HepG2 (cell line): ENCODE results near the gene TMEM258. TPM values are rescaled to one million over a fixed set of nuclear protein-coding genes. Genes with fewer than 3 reads are reported as not detected.

Experiments
- BCL3 ChIP-seq: sonication (generic); formaldehyde crosslinking; IDR thresholded peaks from 2 replicates; pipeline ENCODE4 v1.5.1; 2020; ENCODE audit warnings: mild to moderate bottlenecking, missing genetic modification reagents, moderate library complexity
- FOXC1 ChIP-seq: sonication (generic); formaldehyde crosslinking; IDR thresholded peaks from 2 replicates; pipeline ENCODE4 v1.8.0; 2022; ENCODE audit warnings: mild to moderate bottlenecking, missing genetic modification reagents, borderline replicate concordance
- GATA4 ChIP-seq: sonication (generic); IDR thresholded peaks from 2 replicates; pipeline ENCODE4 v1.6.1; 2016; ENCODE audit warnings: antibody characterized with exemption, low read depth, borderline replicate concordance
- GATAD2A ChIP-seq: IDR thresholded peaks from 2 replicates; pipeline ENCODE4 v1.6.1; 2016
- HMG20B ChIP-seq: conservative IDR thresholded peaks from 2 replicates; pipeline ENCODE4 v1.6.1; 2016; ENCODE audit warnings: missing genetic modification reagents, missing compliant biosample characterization
- MAFG ChIP-seq: sonication (generic); formaldehyde crosslinking; IDR thresholded peaks from 2 replicates; pipeline ENCODE4 v1.5.1; 2020; ENCODE audit warnings: mild to moderate bottlenecking, missing genetic modification reagents
- TBL1XR1 ChIP-seq: fragments of 150-350 bp; IDR thresholded peaks from 2 replicates; pipeline ENCODE4 v1.6.1; 2014; ENCODE audit warnings: borderline replicate concordance, low read length; ENCODE audit not compliant: partially characterized antibody
- ZBTB38 ChIP-seq: sonication (generic); formaldehyde crosslinking; IDR thresholded peaks from 2 replicates; pipeline ENCODE4 v1.5.1; 2020; ENCODE audit warnings: mild to moderate bottlenecking, missing genetic modification reagents
- ZBTB49 ChIP-seq: sonication (generic); formaldehyde crosslinking; IDR thresholded peaks from 2 replicates; pipeline ENCODE4 v1.4.0; 2020; ENCODE audit warnings: missing genetic modification reagents, borderline replicate concordance
- ZFP91 ChIP-seq: sonication (generic); formaldehyde crosslinking; IDR thresholded peaks from 2 replicates; pipeline ENCODE4 v1.9.0; 2022; ENCODE audit warnings: missing genetic modification reagents, mild to moderate bottlenecking, borderline replicate concordance
- ZNF143 ChIP-seq: sonication (generic); formaldehyde crosslinking; IDR thresholded peaks from 2 replicates; pipeline ENCODE4 v1.4.0; 2020; ENCODE audit warnings: missing genetic modification reagents
- ZNF207 ChIP-seq: fragments of 450-650 bp; IDR thresholded peaks from 2 replicates; pipeline ENCODE4 v1.6.1; 2016; ENCODE audit warnings: antibody characterized with exemption, borderline replicate concordance
- ZNF326 ChIP-seq: sonication (generic); formaldehyde crosslinking; IDR thresholded peaks from 2 replicates; pipeline ENCODE4 v1.4.0; 2020; ENCODE audit warnings: missing genetic modification reagents, borderline replicate concordance
- ZNF34 ChIP-seq: sonication (generic); formaldehyde crosslinking; IDR thresholded peaks from 2 replicates; pipeline ENCODE4 v1.4.0; 2020; ENCODE audit warnings: mild to moderate bottlenecking, missing genetic modification reagents, borderline replicate concordance
- ZNF574 ChIP-seq: sonication (generic); formaldehyde crosslinking; IDR thresholded peaks from 2 replicates; pipeline ENCODE4 v1.4.0; 2020; ENCODE audit warnings: missing genetic modification reagents
- ZNF691 ChIP-seq: sonication (generic); formaldehyde crosslinking; IDR thresholded peaks from 2 replicates; pipeline ENCODE4 v1.4.0; 2020; ENCODE audit warnings: missing genetic modification reagents, low read depth, mild to moderate bottlenecking, borderline replicate concordance
- ZNF782 ChIP-seq: sonication (generic); formaldehyde crosslinking; IDR thresholded peaks from 2 replicates; pipeline ENCODE4 v1.4.0; 2020; ENCODE audit warnings: missing genetic modification reagents, mild to moderate bottlenecking, borderline replicate concordance
- polyA plus RNA-seq, 8 experiments: library from polyadenylated mRNA; depleted of rRNA in 3 of 8; stranded (reverse) in 7 of 8; unstranded in 1 of 8; fragments of >200 nt; fragmentation: Illumina TruSeq in 4 of 8; extraction: Trizol in 4 of 8; gene quantifications; 2 replicates each; pipeline versions ENCODE4 v1.2.1 to v1.2.3, GENCODE V29; 2011 to 2016; ENCODE audit warnings: low read depth in 4 of 8, missing spikeins in 1 of 8, mixed read lengths in 1 of 8; ENCODE audit not compliant: insufficient read depth in 1 of 8
- total RNA-seq, 5 experiments: library from RNA; depleted of rRNA; stranded (reverse); fragments of >200 nt; fragmentation: Illumina TruSeq; extraction: Trizol; gene quantifications; 2 replicates each; pipeline ENCODE4 v1.2.3, GENCODE V29; 2016; ENCODE audit warnings: low read depth in 1 of 5

The TMEM258 gene
- total and polyA plus RNA-seq, 2 of the 13 experiments (the other 11 are each of a cell fraction or from before 2014, with no cell fraction given): 175 to 424 TPM

GRCh38 chr11:61787928-61788491, 4.4 kb downstream of the TMEM258 start (continued):
- no peak for TF ChIP-seq ZBTB49 (CRISPR knock-in tag)
- TF ChIP-seq GATA4: no peak
- TF ChIP-seq ZNF34 (CRISPR knock-in tag): no peak
- TF ChIP-seq ZNF782 (CRISPR knock-in tag): no peak
- TF ChIP-seq ZNF207: no peak
- TF ChIP-seq ZNF691 (CRISPR knock-in tag): no peak
- no peak for TF ChIP-seq TBL1XR1
- TF ChIP-seq ZBTB38 (CRISPR knock-in tag): no peak
- TF ChIP-seq HMG20B (CRISPR knock-in tag): no peak
- no peak for TF ChIP-seq FOXC1 (CRISPR knock-in tag)
- no peak for TF ChIP-seq GATAD2A
- no peak for TF ChIP-seq BCL3 (CRISPR knock-in tag)
- TF ChIP-seq ZNF574: no peak
- TF ChIP-seq ZNF143 (CRISPR knock-in tag): 0 out of 2 replicates have a peak, but pooled peaks have one; percentile 17
- no peak for TF ChIP-seq MAFG (CRISPR knock-in tag)
- peak; percentile 36; the same call in 1 of the 2 replicates for TF ChIP-seq ZFP91 (CRISPR knock-in tag)
- TF ChIP-seq ZNF326: no peak
